Liver (tissue), 3 donors: ENCODE results near the gene DGKB.

ENCODE experiments used
- CTCF ChIP-seq: fragments of 150-350 bp; IDR thresholded peaks from 2 replicates; pipeline ENCODE4 v1.5.1; 2017; ENCODE audit warnings: improper control_type of control experiment, low read depth, low read length; ENCODE audit not compliant: missing input control
- TAF1 ChIP-seq: conservative IDR thresholded peaks from 2 replicates; pipeline ENCODE4 v1.6.1; 2016; ENCODE audit warnings: antibody characterized with exemption, mild to moderate bottlenecking
- YY1 ChIP-seq: IDR thresholded peaks from 2 replicates; pipeline ENCODE4 v1.6.1; 2016; ENCODE audit warnings: antibody characterized with exemption, mild to moderate bottlenecking
- ZBTB33 ChIP-seq: IDR thresholded peaks from 2 replicates; pipeline ENCODE4 v1.6.1; 2016; ENCODE audit warnings: antibody characterized with exemption
- donor health status: healthy.
- donor health status: healthy.

- no peak for TF ChIP-seq CTCF
- TF ChIP-seq TAF1 = no peak
- TF ChIP-seq ZBTB33 = peak; percentile 62
- TF ChIP-seq YY1 = peak; percentile 75
These were observed 665.7 kb downstream of the DGKB start for GRCh38 chr7:14236834-14237233.
